SK-N-SH (cell line): Measurements from ENCODE around the gene MTCH2. TPM values are rescaled to one million over a fixed set of nuclear protein-coding genes. Genes with fewer than 3 reads are reported as not detected.

Source experiments
- CTCF ChIA-PET: fragments of 300-600, 350-600 bp; formaldehyde crosslinking; extraction: SDS; loops from one replicate; lab custom pipeline; 2021; lab: Yijun Ruan, JAX
- POLR2A ChIA-PET: fragments of 350-600 bp; sonication (Branson Sonifier 250); formaldehyde crosslinking; extraction: SDS; loops from one replicate; lab custom pipeline; 2020; ENCODE audit warnings: antibody characterized with exemption, inconsistent platforms; lab: Yijun Ruan, JAX
- DNase-seq: peaks from one replicate; pipeline ENCODE4 v3.0.0; 2012
- H2AFZ ChIP-seq: fragments of 200-600 bp; sonication (generic); 2 replicates; pipeline ENCODE4 v1.8.1; 2016; ENCODE audit warnings: antibody characterized with exemption, mild to moderate bottlenecking, low read depth
- H3F3A ChIP-seq: fragments of 200-600 bp; sonication (generic); replicated peaks from 2 replicates; pipeline ENCODE3; 2016; ENCODE audit warnings: antibody characterized with exemption, mild to moderate bottlenecking; ENCODE audit not compliant: insufficient read depth
- H3K27ac ChIP-seq, 2 experiments: fragments of 200-500 bp in 1 of 2; fragments of 200-600 bp in 1 of 2; sonication (Bioruptor generic) in 1 of 2; sonication (generic), shearing (Covaris generic) in 1 of 2; 2 replicates each; pipeline versions ENCODE4 v1.5.1 to v1.6.1; 2014 to 2016; ENCODE audit warnings: low read depth in 2 of 2, inconsistent platforms in 1 of 2, low read length in 1 of 2, mild to moderate bottlenecking in 1 of 2, mixed read lengths in 1 of 2
- H3K27me3 ChIP-seq: fragments of 200-600 bp; sonication (generic), shearing (Covaris generic); 2 replicates; pipeline ENCODE4 v1.6.1; 2016; ENCODE audit warnings: mixed run types; ENCODE audit not compliant: insufficient read depth
- H3K36me3 ChIP-seq, 2 experiments: fragments of 200-500 bp in 1 of 2; fragments of 200-600 bp in 1 of 2; sonication (Bioruptor generic) in 1 of 2; sonication (generic) in 1 of 2; replicated peaks in 1 of 2; 2 replicates each; pipeline versions ENCODE3 to v1.5.1; 2014 to 2016; ENCODE audit warnings: low read length in 1 of 2, mild to moderate bottlenecking in 1 of 2; ENCODE audit not compliant: insufficient read depth in 2 of 2, control insufficient read depth in 1 of 2
- H3K4me1 ChIP-seq, 2 experiments: fragments of 200-500 bp in 1 of 2; fragments of 200-600 bp in 1 of 2; sonication (Bioruptor generic) in 1 of 2; sonication (generic), shearing (Covaris generic) in 1 of 2; 2 replicates each; pipeline versions ENCODE4 v1.5.1 to v1.6.1; 2014 to 2016; ENCODE audit warnings: low read depth in 1 of 2, low read length in 1 of 2, mixed run types in 1 of 2; ENCODE audit not compliant: insufficient read depth in 2 of 2, control insufficient read depth in 1 of 2
- H3K4me2 ChIP-seq: fragments of 200-600 bp; sonication (generic), shearing (Covaris generic); 2 replicates; pipeline ENCODE4 v1.6.1; 2017; ENCODE audit warnings: mixed run types
- H3K4me3 ChIP-seq, 2 experiments: fragments of 200-500 bp in 1 of 2; fragments of 200-600 bp in 1 of 2; sonication (Bioruptor generic) in 1 of 2; sonication (generic), shearing (Covaris generic) in 1 of 2; 2 replicates each; pipeline versions ENCODE4 v1.5.1 to v1.8.1; 2014 to 2016; ENCODE audit warnings: low read depth in 2 of 2, inconsistent platforms in 1 of 2, low read length in 1 of 2, mild to moderate bottlenecking in 1 of 2, mixed read lengths in 1 of 2, moderate library complexity in 1 of 2
- H3K79me2 ChIP-seq: fragments of 200-600 bp; sonication (generic); 2 replicates; pipeline ENCODE4 v1.8.1; 2017; ENCODE audit warnings: mild to moderate bottlenecking; ENCODE audit not compliant: insufficient read depth
- H3K9ac ChIP-seq: fragments of 200-600 bp; sonication (generic); 2 replicates; pipeline ENCODE4 v1.6.1; 2017; ENCODE audit warnings: mixed run types
- H3K9me2 ChIP-seq: fragments of 200-600 bp; sonication (generic); 2 replicates; pipeline ENCODE4 v1.6.1; 2017; ENCODE audit warnings: mixed run types
- H3K9me3 ChIP-seq: fragments of 200-600 bp; sonication (generic); 2 replicates; pipeline ENCODE4 v1.6.1; 2017; ENCODE audit warnings: mixed run types, mild to moderate bottlenecking, moderate library complexity
- H4K20me1 ChIP-seq: fragments of 200-600 bp; sonication (generic); 2 replicates; pipeline ENCODE4 v1.6.1; 2017; ENCODE audit warnings: mild to moderate bottlenecking, mixed run types; ENCODE audit not compliant: insufficient read depth
- ELF1 ChIP-seq: IDR thresholded peaks from 2 replicates; pipeline ENCODE4 v1.4.0; 2012
- FOSL2 ChIP-seq: IDR thresholded peaks from 2 replicates; pipeline ENCODE4 v1.4.0; 2012; ENCODE audit warnings: low read depth, mild to moderate bottlenecking, moderate library complexity, borderline replicate concordance
- MEF2A ChIP-seq: IDR thresholded peaks from 2 replicates; pipeline ENCODE4 v1.4.0; 2012; ENCODE audit warnings: low read depth, borderline replicate concordance
- MXI1 ChIP-seq: IDR thresholded peaks from 2 replicates; pipeline ENCODE4 v1.6.1; 2012; ENCODE audit warnings: mild to moderate bottlenecking, low read depth, low read length, improper control_type of control experiment
- RCOR1 ChIP-seq: fragments of 150-350 bp; IDR thresholded peaks from 2 replicates; pipeline ENCODE4 v1.6.1; 2017; ENCODE audit warnings: antibody characterized with exemption, low read length
- RFX5 ChIP-seq: IDR thresholded peaks from 2 replicates; pipeline ENCODE4 v1.6.1; 2012; ENCODE audit warnings: mild to moderate bottlenecking, improper control_type of control experiment, low read length
- RXRA ChIP-seq: IDR thresholded peaks from 2 replicates; pipeline ENCODE4 v1.4.0; 2012; ENCODE audit warnings: low read depth, mild to moderate bottlenecking, borderline replicate concordance
- SMC3 ChIP-seq: IDR thresholded peaks from 2 replicates; pipeline ENCODE4 v1.6.1; 2012; ENCODE audit warnings: low read depth, low read length, improper control_type of control experiment
- WGBS: methylation state at CpG from one replicate; pipeline ENCODE4 v1.1.6; 2017; ENCODE audit warnings: low lambda C conversion rate; 5-methylcytosine and 5-hydroxymethylcytosine counted together
- polyA plus RNA-seq, 3 experiments: library from polyadenylated mRNA; depleted of rRNA; stranded (reverse); fragments of >200 nt; gene quantifications; 2 replicates each; pipeline ENCODE4 v1.2.3, GENCODE V29; 2012
- TF ChIP-seq, protein P1 (sequence below): IDR thresholded peaks from 2 replicates; pipeline ENCODE4 v1.6.1; 2012; ENCODE audit warnings: mild to moderate bottlenecking, low read depth, low read length, moderate library complexity
- TF ChIP-seq, protein P2 (sequence below): fragments of 200-600 bp; sonication (generic); IDR thresholded peaks from 2 replicates; pipeline ENCODE4 v1.6.1; 2017; ENCODE audit warnings: antibody characterized with exemption, mild to moderate bottlenecking, moderate library complexity

MTCH2 gene
- polyA plus RNA-seq, 1 of the 3 experiments (the other 2 are of a cell fraction): 132 TPM

DNA sequence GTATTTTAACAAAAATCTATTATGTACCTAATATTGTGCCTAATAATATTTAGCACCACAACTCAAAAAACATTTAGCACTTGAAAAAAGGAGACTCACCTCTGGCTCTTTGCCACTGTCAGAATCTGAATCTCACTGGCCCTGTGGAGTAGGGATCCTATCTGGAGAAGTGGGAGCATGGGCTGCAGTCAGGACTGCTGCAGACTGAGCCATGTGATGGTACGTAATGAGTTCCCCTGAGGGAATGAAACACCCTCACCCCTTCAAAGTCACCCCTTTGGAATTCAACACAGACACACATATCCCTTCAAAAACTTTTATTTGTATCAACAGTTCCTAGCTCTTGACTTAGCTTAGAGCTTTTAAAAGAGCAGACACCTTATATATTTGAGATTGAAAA, 70.5 kb downstream of the MTCH2 start:
- Histone ChIP-seq H3K79me2 (peaks cover 80% of the 10 kb centered on the region), H3K9ac (no peak overlapping the region)

DNA sequence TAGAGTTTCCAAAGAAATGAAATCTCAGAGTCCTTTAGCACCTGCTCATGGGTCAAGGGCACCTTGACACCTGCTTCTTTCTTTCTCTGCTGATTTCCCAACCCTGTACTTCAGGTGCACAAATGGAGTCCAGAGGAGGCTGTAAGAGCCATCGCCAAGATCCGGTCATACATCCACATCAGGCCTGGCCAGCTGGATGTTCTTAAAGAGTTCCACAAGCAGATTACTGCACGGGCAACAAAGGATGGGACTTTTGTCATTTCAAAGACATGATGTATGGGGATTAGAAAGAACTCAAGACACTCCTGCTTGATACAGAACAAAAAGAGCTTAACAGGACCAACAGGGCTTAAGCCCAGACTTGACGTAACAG, 71.0 kb downstream of the MTCH2 start:
- Histone ChIP-seq H3K27ac (no peak overlapping the region), H3K4me2 (no peak overlapping the region), H3K27me3 (no peaks in the 10 kb centered on the region), H3K9me3 (no peaks in the 10 kb centered on the region), H3F3A (no peaks in the 10 kb centered on the region), H3K4me1 (peaks cover 4 to 10% of the 10 kb centered on the region in 2 experiments; a peak in 3 of 4 replicates), H2AFZ (no peak overlapping the region), H4K20me1 (peaks cover 4% of the 10 kb centered on the region; the same call in 1 of the 2 replicates), H3K36me3 (peaks cover 36 to 40% of the 10 kb centered on the region in 2 experiments), H3K9me2 (no peaks in the 10 kb centered on the region), H3K79me2 (peaks cover 80% of the 10 kb centered on the region), H3K4me3 (no peak overlapping the region), H3K9ac (no peak overlapping the region)
- CTCF ChIA-PET: no interaction called here
- POLR2A ChIA-PET: no interaction called here
- 89% methylated on average over 4 of the region's 4 CpGs for WGBS
- no peak for TF ChIP-seq RXRA
- no peak for TF ChIP-seq RFX5
- TF ChIP-seq, protein P1, sequence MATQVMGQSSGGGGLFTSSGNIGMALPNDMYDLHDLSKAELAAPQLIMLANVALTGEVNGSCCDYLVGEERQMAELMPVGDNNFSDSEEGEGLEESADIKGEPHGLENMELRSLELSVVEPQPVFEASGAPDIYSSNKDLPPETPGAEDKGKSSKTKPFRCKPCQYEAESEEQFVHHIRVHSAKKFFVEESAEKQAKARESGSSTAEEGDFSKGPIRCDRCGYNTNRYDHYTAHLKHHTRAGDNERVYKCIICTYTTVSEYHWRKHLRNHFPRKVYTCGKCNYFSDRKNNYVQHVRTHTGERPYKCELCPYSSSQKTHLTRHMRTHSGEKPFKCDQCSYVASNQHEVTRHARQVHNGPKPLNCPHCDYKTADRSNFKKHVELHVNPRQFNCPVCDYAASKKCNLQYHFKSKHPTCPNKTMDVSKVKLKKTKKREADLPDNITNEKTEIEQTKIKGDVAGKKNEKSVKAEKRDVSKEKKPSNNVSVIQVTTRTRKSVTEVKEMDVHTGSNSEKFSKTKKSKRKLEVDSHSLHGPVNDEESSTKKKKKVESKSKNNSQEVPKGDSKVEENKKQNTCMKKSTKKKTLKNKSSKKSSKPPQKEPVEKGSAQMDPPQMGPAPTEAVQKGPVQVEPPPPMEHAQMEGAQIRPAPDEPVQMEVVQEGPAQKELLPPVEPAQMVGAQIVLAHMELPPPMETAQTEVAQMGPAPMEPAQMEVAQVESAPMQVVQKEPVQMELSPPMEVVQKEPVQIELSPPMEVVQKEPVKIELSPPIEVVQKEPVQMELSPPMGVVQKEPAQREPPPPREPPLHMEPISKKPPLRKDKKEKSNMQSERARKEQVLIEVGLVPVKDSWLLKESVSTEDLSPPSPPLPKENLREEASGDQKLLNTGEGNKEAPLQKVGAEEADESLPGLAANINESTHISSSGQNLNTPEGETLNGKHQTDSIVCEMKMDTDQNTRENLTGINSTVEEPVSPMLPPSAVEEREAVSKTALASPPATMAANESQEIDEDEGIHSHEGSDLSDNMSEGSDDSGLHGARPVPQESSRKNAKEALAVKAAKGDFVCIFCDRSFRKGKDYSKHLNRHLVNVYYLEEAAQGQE: no peak
- no peak for TF ChIP-seq ELF1
- TF ChIP-seq SMC3: no peak
- TF ChIP-seq MEF2A: no peak
- TF ChIP-seq, protein P2, sequence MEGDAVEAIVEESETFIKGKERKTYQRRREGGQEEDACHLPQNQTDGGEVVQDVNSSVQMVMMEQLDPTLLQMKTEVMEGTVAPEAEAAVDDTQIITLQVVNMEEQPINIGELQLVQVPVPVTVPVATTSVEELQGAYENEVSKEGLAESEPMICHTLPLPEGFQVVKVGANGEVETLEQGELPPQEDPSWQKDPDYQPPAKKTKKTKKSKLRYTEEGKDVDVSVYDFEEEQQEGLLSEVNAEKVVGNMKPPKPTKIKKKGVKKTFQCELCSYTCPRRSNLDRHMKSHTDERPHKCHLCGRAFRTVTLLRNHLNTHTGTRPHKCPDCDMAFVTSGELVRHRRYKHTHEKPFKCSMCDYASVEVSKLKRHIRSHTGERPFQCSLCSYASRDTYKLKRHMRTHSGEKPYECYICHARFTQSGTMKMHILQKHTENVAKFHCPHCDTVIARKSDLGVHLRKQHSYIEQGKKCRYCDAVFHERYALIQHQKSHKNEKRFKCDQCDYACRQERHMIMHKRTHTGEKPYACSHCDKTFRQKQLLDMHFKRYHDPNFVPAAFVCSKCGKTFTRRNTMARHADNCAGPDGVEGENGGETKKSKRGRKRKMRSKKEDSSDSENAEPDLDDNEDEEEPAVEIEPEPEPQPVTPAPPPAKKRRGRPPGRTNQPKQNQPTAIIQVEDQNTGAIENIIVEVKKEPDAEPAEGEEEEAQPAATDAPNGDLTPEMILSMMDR: no peak
- no peak for TF ChIP-seq MXI1
- TF ChIP-seq RCOR1: no peak
- no peak for TF ChIP-seq FOSL2
- DNase-seq: no peak

More for the DNA sequence above, 70.5 kb downstream of the MTCH2 start:
- H4K20me1 ChIP-seq: peaks cover 4% of the 10 kb centered on the region; the same call in 1 of the 2 replicates
- ChIA-PET POLR2A (no interaction called here), CTCF (interaction anchor here (1.3 kb wide), 1 partner anchor 18 kb away, joined by 3 read pairs; no protein-coding TSS in a partner anchor)
- H3K36me3 ChIP-seq: peaks cover 36 to 45% of the 10 kb centered on the region in 2 experiments
- no peak for DNase-seq
- no peaks in the 10 kb centered on the region for H3K9me2 ChIP-seq
- H3K27me3 ChIP-seq: no peaks in the 10 kb centered on the region
- TF ChIP-seq, protein P1: no peak
- TF ChIP-seq, all 33 proteins: peak for 0
- Histone ChIP-seq H2AFZ (no peak overlapping the region), H3K4me2 (no peak overlapping the region), H3K4me1 (peaks cover 4 to 10% of the 10 kb centered on the region in 2 experiments; a peak in 2 of 4 replicates), H3K27ac (no peak overlapping the region), H3F3A (no peaks in the 10 kb centered on the region), H3K4me3 (no peak overlapping the region), H3K9me3 (no peaks in the 10 kb centered on the region)
- WGBS: 80% methylated on average over 1 of the region's 1 CpG
